Activated T-cell treated with anti-CD3 and anti-CD28 coated beads, Interleukin-2, amount 50 U/mL, for 1 hour (primary cell): ENCODE results near the gene ERLIN1.
"Not testable (repeated sequence)": the region's sequence is repeated elsewhere in the genome, so short reads cannot be mapped to it uniquely, and the experiment has no call there.

ENCODE experiments used
- DNase-seq: peaks from one replicate; pipeline ENCODE4 v3.0.0-alpha.2; 2020

Gene ERLIN1

GRCh38 chr10:100131571-100131970, 54.3 kb downstream of the ERLIN1 start:
- DNase-seq = no peak

- no peak for DNase-seq
Measured at GRCh38 chr10:100130831-100131230, 55.0 kb downstream of the ERLIN1 start.

- DNase-seq = no peak
Measured at GRCh38 chr10:100129424-100129823, 56.4 kb downstream of the ERLIN1 start.

- DNase-seq = no peak
Measured at GRCh38 chr10:100128951-100129350, 56.9 kb downstream of the ERLIN1 start.

GRCh38 chr10:100125335-100125734, 60.5 kb downstream of the ERLIN1 start:
- DNase-seq = not testable (repeated sequence)

- DNase-seq = no peak
Measured at GRCh38 chr10:100124097-100124496, 61.7 kb downstream of the ERLIN1 start.

GRCh38 chr10:100122780-100123179, 63.0 kb downstream of the ERLIN1 start:
- DNase-seq = no peak

GRCh38 chr10:100120550-100120949, 65.3 kb downstream of the ERLIN1 start:
- DNase-seq = no peak

- no peak for DNase-seq
Measured at GRCh38 chr10:100119726-100120125, 66.1 kb downstream of the ERLIN1 start.

- no peak for DNase-seq
Measured at GRCh38 chr10:100114976-100115770, 70.7 kb downstream of the ERLIN1 start.

- no peak for DNase-seq
Measured at GRCh38 chr10:100114460-100114859, 71.4 kb downstream of the ERLIN1 start.

GRCh38 chr10:100109670-100110069, 76.2 kb downstream of the ERLIN1 start:
- no peak for DNase-seq

GRCh38 chr10:100106865-100107264, 79.0 kb downstream of the ERLIN1 start:
- no peak for DNase-seq

- DNase-seq = no peak
Measured at GRCh38 chr10:100104300-100104699, 81.5 kb downstream of the ERLIN1 start.

- DNase-seq = no peak
Measured at GRCh38 chr10:100103581-100103980, 82.2 kb downstream of the ERLIN1 start.

GRCh38 chr10:100101192-100102076, 84.4 kb downstream of the ERLIN1 start:
- no peak for DNase-seq

GRCh38 chr10:100100651-100101184, 85.1 kb downstream of the ERLIN1 start:
- DNase-seq = no peak
